GM21447 (cell line): ENCODE measurements around the gene SYCE1.
"Not testable (repeated sequence)": the region's sequence is repeated elsewhere in the genome, so short reads cannot be mapped to it uniquely, and the experiment has no call there.

Experiments used
- ATAC-seq: cut with Tn5 transposase; IDR thresholded peaks from one replicate; pipeline ENCODE4 v1.9.1; 2021; ENCODE audit not compliant: unreplicated experiment

The SYCE1 gene

DNA sequence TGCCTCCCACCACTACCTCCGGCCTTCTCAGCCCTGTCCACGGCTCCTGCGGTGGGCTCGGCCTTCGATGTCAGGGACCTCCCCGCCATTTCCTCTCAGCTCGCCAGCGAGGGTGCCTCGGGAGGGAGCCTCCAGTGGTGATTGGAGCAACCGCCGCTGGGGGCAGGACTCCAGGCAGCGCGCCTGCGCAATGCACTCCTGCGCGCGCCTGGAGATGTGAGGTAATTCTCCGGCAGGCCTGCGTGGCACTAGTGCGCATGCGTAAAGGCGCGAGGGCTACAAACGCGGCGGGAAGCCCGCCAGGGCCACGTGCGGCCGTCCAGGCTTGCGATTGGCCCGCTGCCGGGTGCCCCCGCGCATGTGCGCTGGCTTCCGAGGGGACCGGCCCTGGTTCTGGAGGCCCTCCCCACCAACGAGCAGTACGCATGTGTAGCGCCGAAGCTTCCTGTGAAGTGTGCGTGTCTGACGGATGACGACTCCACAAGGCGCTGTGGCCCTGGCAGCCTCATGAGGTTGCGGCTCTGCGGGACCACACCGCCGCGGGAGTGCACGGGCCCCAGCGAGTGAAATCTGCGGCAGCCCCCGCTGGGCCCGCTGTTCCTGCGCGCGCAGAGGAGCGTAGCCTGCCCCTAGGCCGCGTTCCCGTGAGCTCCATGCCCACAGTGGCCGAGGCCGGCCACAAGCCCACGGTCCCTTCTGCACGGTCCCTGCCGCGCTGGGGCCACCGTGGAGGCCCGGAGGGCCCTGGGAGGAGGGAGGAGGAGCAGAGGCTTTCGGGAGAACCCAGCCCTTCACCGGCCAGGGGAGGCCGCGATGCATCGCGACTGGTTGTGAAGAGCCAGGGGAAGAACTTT, at the start of gene SYCE1:
TSS of gene SYCE1 (minus strand) at position 143 of the 854 bp plus-strand sequence. CDS start at position 89, 54 bp downstream.
- ATAC-seq, result no peak

- no peak for ATAC-seq
Measured at GRCh38 chr10:133614830-133615580, 49.6 kb upstream of the SYCE1 start.

DNA sequence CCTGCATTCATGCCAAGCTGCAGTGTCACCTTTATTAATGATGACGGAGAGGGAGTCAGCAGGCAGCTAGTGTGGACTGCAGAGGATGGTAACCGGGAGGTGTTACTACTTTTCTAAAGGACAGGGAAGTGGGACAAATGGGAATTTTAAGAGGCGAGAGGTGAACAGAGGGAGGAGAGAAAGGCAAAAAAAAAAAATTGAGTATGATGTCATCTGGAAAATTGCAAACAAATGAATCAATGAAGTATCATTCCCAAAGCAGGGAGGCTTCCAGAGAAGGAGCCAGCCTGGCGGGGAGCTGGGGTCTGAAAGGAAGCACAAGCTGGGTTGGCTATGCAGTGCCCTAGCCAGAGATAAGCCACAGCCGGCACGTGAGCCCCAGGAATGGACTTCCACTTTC, 48.3 kb upstream of the SYCE1 start:
- no peak for ATAC-seq

DNA sequence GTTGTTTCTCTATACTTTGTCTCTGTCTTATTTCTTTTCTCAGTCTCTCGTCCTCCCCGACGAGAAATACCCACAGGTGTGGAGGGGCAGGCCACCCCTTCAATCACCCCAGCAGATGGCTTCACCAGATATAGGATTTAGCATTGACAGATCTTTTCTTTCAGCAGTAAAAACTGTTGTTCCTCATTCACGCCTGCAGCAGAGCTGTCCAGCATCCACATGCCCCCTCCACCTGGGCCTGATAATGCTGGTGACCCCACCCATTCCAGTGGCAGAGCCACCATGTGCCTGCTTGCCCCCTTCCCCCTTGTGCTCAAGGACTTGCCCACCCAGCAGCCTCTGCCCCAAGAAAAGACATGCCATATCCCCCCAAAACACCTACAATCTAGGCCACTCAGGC, 45.7 kb upstream of the SYCE1 start:
- ATAC-seq, result no peak

GRCh38 chr10:133608855-133609254, 43.5 kb upstream of the SYCE1 start:
- ATAC-seq, result no peak

DNA sequence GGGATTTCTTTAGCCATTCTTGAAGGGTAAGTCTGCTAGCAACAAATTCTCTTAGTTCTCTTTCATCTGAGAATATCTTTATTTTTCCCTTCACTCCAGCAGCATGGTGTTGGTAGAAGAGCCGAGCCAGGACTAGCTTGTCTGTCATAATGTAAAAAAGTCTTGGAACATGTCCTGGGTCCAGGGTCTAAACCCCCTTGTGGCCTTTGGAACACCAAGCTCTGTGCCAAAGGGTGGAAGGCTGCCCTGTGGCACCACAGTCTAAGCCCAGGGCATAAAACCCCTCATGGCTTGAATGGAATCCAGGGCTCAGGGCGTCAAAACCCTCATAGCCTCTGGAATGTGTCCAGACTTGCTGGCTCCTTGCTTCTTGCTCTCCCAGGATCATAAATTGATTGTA, 38.1 kb upstream of the SYCE1 start:
- not testable (repeated sequence) for ATAC-seq

GRCh38 chr10:133600657-133601056, 35.3 kb upstream of the SYCE1 start:
- no peak for ATAC-seq

DNA sequence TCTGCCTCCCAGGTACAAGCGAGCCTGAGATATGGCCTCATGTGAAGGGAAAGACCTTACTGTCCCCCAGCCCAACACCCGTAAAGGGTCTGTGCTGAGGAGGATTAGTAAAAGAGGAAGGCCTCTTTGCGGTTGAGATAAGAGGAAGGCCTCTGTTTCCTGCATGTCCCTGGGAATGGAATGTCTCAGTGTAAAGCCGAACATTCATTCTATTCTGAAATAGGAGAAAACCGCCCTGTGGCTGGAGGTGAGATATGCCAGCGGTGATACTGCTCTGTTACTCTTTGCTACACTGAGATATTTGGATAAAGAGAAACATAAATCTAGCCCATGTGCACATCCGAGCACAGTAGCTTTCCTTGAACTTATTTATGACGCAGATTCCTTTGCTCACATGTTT, 34.5 kb upstream of the SYCE1 start:
- not testable (repeated sequence) for ATAC-seq

DNA sequence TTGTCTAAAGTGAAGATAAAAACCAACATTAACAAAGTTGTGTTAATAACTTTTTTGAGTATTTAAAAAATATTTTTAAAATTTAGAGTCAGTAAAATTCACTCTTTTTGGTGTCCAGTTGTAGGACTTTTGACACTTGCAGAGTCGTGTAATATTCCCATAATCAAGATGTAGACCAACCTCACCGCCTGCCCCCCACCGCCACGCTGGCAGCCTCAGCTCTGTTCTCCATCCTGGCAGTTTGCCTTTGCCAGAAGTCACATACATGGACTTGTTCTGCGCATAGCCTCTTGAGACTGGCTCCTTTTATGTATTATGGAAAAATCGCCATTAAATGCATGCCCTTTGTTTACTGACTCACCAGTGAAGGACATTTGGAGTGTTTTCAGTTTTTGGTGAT, 27.3 kb upstream of the SYCE1 start:
- ATAC-seq, result no peak

DNA sequence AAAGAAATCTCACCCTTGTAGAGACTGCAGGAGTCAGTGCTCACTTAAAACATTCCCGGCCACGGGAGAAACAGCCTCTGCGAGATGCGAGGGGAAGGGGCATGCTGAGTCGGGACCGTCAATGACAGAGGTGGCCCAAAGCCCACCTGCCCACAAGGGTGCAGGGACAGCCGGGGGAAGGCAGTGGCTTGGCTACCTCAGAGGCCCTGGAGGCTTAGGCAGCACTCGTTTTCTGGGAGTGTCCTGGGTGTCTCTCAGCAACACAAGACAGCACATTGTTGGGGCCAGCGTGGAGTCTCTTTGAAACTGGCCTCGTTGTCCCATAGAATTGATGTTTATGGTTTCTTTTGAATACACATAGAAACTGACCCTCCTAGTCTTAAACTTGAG, 25.6 kb upstream of the SYCE1 start:
- ATAC-seq, result no peak

DNA sequence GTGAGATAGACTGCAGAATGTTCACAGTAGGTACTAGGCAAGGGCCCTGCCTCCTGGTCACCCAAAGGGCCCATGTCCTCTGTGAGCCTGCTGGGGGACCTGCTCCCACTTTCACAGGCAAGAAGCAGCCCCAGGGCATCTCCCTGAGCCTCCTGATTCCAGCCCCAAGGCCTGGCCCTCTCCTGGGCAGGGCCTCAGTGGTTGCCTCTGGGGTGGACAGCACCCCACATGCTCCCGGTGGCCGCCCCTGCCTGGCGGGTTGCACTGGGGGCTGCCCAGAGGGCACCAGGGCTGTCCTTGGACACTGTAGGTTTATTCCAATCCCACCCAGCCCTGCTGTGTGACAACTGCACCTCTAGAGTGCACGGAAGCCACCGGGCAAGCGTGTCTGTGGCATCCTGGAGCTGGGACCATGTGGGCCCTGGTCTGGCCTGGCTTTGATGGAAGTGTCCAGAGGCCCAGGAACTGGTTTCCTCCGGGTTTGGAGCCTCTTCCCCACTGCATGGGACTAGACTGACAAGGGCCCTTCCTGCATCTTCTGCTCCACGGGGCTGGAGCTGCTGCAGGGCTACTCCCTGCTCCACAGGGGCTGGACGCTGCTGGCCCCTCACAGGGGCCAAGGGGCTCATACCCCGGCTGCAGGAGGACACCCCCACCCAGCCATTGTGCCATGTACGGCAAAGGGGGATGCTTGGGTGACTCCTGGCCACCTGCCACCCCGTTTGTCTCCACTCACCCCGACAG, 25.0 kb upstream of the SYCE1 start:
- ATAC-seq, result no peak

GRCh38 chr10:133577037-133577436, 11.7 kb upstream of the SYCE1 start:
- ATAC-seq, result not testable (repeated sequence)

GRCh38 chr10:133573460-133573859, 8.1 kb upstream of the SYCE1 start:
- ATAC-seq, result not testable (repeated sequence)

DNA sequence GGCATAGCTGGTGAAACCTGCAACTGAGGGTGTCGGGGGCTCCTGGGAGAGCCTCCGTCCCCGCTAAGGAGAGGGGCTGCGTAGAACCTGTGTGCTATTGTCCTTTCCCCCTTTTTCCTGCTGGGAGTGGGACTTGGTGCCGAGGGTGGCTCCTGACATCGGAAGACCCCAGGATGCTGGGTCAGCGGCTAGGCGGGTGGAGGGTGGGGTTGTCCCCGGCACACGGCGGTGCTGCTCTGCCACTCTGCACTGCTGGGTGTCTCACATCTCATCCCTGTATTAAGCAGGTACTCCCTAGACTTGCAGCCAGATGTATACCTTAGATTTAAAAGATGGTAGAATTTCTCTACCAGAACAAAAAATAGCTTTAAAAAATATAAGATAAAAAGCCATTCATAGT, 6.7 kb upstream of the SYCE1 start:
- ATAC-seq, result not testable (repeated sequence)

- ATAC-seq, result not testable (repeated sequence)
Measured at GRCh38 chr10:133569801-133570200, 4.4 kb upstream of the SYCE1 start.

GRCh38 chr10:133568831-133569527, 3.6 kb upstream of the SYCE1 start:
- not testable (repeated sequence) for ATAC-seq

GRCh38 chr10:133568287-133568614, 2.9 kb upstream of the SYCE1 start:
- no peak for ATAC-seq

DNA sequence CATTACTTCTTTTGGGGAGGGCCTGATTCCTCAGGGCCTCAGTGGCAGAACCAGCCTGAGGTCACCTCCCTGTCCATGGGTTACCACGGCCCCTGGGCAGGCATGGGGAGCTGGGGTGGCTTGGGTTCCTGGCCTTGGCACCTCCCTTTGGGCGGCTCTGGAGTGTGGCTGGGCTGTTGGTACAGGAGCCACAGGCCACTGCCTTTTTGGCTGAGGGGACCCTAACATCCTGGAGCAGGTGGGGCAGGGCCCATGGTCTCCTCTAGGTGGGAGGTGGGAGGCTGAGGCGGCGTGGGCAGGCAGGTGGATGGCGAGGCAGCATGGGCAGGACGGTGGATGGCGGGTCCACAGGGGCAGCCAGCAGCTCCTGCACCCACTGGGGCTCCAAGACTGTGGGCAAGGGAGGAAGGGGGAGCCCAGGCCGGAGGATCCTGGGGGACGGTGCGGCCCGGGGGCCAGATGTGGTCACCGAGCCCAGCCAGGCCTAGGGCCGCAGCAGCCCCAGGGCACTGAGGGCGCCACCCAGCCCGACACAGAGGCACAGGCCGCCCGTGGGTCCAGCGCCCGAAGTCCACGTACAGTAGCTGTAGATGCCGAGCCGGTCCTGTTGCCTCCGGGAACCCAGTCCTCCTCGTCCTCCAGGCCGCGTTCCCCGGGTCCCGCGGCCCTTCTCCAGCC, 2.4 kb upstream of the SYCE1 start:
- no peak for ATAC-seq

- ATAC-seq, result no peak
Measured at GRCh38 chr10:133567119-133567518, 1.7 kb upstream of the SYCE1 start.

DNA sequence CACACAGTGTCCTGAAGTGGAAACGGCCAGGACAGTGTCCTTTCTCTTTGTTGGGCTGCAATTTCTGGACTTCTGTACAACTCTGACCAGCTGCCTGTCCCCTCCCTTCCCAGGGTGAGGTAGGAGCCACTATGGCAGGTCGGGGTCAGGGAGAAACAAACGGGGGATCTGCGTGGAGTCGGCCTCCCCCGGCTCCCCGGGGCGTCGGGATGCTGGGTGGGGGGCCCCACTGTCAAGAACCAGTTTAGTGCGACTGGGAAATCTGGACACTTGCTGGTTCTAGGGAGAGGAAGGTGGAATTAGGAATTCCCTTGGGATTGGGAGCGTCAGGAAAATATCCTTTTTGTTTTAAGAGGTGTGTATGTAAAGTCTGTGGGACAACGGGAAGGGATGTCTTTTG, 567 bp downstream of the SYCE1 start:
- no peak for ATAC-seq
